ENCODE measurements around the gene KLF13.

The KLF13 gene

DNA sequence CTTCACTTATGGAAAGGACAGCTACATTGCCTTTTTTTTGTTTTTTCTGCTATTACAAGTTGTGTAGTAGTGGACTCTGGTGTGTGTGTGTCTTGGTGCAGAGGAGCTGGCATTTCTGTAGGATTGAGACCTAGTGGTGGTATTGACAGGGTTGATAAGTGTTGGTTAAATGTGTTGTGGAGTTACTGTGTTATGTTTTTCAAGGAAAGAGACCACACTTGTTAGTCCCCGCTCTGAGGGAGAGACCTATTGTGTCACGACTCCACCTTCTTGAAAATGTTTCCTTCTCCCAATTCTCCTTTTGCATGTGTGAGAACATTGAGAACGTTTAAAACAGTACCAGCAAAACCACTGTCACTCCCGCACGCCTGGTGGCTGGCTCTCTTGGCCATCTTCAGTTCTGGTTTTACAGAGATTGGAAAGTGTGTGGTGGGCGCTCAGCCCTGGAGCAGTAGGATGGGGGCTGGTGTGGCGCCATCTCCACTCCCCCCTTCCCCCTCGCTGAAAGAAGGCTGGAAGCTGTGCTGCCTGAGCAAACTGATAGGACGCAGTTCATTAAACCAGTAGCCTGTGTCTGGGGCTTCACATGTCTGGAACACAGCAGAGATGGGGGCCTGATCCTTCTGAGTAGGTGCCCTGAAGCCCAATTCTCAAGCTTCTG lies 5.5 kb downstream of the KLF13 start:
- DNase-seq (ENCODE audit: low read depth in 2 of 2), result no peak

DNA sequence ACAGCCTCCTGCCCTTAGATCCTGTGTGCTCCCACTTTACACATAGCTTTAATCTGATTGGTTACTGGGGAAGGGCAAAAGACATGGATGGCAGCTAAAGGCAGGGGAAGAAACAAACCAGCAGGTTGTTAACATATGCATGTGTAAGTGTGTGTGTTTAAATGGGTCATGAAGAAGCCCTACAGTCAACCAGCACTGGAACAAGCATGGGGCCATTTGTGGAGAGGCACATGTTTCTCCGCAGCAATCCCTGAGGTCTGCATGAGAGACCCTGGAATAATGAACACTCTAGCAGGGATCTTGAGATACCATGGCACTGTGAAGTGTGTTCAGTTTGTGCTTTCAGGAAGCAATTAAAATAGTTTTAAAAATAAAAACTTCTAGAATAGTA lies 6.0 kb downstream of the KLF13 start:
- no peak for DNase-seq (ENCODE audit: low read depth in 2 of 2)

DNA sequence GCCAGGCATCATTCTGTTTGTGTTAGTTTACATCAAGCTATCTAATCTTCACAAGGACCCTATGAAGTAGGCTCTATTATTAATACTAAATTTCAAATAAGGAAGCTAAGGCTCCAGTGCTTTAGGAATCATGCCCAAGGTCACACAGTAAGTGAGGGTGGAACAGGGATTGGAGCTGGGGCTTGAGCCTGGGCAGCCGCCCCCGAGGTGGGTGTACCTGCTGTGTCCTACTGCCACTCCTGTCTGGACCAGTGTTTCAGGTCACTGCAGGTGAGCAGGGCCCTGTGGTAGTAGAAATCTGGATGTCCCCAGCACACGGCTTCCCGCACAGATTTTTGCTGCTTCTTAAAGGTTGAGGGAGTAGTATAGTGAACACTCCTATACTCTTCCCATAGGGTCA lies 6.5 kb downstream of the KLF13 start:
- no peak for DNase-seq (ENCODE audit: low read depth in 2 of 2)

DNA sequence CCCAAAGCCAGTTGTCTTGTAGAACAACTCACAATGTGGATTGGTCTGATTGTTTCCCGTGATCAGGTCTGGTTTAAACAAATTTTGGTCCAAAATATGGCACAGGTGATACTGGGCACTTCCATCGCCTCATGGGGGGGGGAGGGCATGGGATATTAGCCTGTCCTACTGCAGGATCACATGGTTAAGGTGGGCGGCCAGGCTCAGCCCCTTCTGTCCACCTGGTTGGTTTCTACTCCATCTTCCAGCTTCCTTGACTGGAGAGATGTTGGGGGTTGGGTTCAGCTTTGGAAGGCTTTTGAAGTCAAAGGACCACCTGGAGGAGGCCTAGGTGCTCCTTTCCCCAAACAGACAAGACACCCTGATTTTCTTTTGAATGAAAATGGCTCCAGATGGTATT lies 7.2 kb downstream of the KLF13 start:
- DNase-seq (ENCODE audit: low read depth in 2 of 2), result no peak

DNA sequence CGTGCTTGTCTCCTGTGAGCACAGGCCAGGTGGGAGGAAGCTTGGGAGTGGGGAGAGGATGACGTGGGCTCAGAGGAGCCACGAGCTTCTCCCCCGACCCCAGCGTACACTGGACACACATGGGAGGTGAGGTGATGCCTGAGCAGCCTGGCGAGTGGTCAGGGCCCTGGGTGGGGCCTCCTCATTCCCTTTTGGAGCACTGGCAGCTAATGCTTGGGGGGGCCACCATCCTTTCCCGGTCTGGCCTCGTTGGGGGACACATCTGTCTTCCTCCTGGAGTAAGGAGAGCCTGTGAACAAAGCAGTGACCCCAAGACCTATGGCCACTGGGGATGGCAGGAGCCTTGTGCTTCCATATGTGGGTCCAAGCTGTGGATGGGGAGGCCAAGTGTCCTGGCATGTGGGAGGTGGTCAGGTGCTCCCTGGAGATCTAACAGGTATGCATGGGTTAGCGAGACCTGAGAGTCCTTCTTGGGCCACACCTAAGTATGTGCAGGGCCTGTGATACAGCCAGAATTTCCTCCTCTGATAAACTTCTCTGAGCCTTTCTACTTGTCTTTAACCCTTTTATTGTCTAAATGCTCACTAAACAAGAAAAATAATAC lies 9.5 kb downstream of the KLF13 start:
- no peak for DNase-seq (ENCODE audit: low read depth in 2 of 2)

DNA sequence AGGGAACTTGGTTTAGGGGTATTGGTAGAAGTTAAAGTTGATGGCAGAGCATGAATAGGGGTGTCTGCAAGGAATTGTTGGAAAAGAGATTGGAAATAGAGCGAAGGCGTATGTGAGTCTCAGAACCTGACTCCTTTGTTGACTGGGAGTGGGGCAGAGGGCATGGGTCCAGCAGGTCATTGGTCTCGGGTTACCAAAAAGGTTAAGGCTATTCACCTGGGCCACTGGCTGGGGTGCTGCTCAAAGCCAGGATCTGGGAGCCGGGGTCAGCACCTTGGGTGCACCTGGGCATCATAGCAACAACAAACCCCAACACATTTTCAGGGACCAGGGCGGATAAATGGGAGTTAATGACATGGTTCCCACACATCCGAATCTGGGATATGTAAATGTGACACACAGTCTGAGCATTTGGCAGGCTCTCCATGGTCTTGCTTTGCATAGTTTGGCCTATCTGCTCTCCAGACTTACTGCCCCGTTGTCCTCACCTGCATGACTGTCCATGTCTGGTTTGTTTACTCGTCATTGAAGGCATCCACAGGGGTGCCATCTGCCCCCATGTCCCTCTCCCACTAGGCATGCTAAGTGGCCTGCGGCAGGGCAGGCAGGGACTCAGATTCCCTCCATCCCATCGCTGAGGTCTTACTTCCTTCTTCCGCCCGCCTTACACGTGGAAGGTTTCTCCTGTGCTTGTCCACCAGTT lies 10.1 kb downstream of the KLF13 start:
- DNase-seq (ENCODE audit: low read depth in 2 of 2), result no peak

DNA sequence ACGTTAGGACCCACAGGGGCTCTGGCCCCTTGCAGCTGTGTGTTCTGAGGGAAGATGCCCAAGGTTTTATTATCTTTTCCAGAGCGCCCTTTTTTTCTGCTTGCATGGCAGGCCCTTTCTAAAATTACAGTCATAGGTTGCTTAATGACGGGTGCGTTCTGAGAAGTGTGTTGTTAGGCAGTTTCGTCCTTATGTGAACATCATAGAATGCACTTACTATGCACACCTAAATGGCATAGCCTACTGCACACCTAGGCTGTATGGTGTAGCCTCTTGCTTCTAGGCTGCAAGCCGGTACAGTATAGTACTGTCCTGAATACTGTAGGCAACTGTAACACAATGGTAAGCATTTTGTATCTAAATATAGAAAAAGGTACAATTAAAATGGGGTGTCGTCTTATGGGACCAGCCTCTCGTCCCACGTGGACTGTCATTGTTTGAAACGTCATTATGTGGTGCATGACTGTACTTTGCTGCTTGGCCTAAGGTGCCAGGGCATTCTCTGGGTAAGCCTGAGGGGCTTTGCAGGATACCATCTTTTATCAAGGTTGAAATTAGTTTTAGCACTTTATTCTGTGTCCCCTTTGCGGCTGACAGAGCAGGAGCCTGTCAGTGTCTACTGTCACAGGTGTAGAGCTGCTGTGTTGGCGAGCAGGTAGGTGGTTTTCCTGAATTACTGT lies 10.9 kb downstream of the KLF13 start:
- no peak for DNase-seq (ENCODE audit: low read depth in 2 of 2)

DNA sequence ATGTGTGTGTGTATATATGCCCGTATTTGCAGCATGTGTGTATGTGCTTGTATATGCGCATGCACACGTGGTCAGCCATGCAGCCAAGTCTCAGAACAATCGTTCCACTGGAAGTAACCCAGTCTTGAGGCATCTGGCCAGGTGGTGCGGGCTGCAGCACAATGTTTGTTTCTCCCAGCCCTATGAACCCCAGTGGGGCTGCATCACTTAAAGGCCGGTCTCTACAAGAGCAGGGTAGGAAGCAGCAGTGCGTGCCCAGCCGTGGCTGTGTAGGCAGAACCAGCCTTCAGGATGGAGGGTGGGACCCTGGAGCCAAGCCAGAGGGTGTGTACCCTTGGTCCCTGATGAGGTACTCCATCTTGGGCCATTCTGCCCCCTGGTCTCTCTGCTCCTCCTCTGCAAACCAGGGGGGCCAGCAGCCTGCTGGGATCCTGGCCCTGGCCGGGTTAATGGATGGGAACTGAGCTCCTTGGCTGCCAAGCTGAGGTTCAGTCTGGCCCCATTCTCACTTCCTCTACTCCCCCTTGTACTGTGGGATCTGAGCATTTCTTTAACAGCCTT lies 11.8 kb downstream of the KLF13 start:
- no peak for DNase-seq (ENCODE audit: low read depth in 2 of 2)

DNA sequence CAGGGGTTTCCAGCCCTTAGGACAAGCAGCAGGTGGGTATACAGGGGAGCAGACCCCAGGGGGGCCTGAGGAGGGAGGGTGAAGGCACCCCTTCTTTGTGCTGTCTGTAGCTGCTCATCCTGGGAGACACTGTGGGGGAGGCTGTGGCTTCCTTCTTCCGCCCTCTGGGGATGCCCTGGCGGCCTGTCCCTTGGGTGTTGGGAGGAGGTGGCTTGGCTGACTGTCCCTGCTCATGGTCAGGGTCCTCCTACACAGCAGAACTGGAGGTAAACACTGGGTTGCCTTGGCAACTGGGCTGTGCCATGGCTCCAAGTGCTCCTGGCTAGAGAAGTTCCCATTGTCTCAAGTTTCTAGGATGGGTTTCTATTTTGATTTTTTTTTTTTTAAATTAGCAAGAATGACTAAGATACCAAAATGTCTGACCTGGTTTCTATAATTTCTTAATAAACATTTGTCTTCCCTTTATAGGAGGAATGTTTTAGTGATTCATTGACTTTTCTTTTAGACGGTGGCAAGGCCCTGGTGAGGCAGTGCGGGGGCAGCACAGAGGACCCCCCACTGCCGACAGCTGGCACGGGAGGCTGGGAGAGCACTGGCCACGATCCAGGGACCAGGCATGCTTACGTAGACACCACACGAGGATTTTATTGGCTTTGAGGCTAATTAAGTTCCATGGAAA lies 12.4 kb downstream of the KLF13 start:
- DNase-seq (ENCODE audit: low read depth in 2 of 2), result no peak

DNA sequence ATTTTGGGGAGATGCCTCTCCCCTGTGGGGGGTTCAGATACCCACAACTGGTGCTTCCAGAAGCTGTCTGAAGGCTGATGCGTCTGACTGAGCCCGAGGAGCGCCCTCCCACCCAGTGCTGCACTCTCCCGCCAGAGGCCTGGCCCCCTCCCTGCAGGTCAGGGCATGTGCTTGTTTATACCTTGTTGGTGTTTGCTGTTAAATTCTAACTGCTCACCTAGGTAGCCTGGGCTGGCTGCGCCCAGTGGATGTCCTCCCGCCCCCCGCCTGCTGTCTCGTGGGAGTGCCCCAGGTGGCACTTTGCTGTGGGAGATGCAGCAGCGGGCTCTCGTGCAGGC lies 12.9 kb downstream of the KLF13 start:
- no peak for DNase-seq (ENCODE audit: low read depth in 2 of 2)

DNA sequence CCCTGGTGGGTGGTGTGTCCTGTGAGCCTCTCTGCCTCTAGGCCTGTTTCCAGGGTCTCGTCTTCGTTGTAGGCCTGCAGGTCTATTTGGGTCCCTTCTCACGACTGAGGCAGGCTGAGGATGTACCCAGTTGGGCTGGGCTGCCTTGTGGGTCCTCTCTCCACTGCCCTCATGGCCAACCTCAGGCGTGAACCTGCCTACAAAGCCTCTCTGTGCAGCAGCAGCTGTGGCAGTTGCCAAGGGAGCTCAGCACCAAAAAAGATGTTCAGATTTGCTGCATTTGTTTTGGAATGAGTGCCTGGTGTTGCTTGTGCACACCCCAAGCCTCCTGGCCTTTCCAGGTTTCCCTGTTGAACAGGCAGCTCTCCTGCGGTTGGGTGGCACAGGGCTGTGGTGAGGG lies 13.4 kb downstream of the KLF13 start:
- DNase-seq (ENCODE audit: low read depth in 2 of 2), result no peak

DNA sequence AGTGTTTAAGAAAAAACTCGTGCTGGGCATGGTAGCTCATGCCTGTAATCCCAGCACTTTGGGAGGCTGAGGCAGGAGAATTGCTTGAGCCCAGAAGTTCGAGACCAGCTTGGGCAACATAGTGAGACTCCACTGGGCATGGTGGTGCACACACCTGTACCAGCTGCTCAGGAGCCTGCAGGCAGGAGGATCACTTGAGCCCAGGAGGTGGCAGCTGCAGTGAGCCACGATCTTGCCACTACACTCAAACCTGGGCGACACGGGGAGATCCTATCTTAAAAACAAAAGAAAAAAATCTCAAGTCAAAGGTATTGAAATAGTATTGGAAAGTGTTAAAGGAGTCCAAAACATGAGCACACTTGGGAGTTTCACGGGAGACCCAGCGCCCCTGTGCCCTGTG lies 14.0 kb downstream of the KLF13 start:
- no peak for DNase-seq (ENCODE audit: low read depth in 2 of 2)

DNA sequence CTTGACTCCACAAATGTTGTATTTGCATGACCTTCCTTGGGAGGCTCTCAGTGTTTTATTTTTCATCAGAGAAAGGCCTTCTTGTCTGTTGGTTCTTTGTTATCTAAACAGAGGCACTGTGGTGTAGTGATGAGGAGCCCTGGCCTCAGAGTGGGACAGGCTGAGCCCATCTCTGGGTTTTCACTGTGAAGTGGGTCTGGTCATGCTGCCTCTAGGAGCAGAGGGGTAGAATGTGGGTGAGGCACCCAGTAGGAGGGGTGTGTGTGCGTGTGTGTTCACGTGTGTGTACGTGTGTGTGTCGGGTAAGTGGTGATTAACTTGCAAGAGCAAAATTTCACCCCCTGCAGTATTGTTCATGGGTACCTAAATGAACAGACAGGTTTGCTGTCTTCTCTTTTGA lies 14.4 kb downstream of the KLF13 start:
- no peak for DNase-seq (ENCODE audit: low read depth in 2 of 2)

DNA sequence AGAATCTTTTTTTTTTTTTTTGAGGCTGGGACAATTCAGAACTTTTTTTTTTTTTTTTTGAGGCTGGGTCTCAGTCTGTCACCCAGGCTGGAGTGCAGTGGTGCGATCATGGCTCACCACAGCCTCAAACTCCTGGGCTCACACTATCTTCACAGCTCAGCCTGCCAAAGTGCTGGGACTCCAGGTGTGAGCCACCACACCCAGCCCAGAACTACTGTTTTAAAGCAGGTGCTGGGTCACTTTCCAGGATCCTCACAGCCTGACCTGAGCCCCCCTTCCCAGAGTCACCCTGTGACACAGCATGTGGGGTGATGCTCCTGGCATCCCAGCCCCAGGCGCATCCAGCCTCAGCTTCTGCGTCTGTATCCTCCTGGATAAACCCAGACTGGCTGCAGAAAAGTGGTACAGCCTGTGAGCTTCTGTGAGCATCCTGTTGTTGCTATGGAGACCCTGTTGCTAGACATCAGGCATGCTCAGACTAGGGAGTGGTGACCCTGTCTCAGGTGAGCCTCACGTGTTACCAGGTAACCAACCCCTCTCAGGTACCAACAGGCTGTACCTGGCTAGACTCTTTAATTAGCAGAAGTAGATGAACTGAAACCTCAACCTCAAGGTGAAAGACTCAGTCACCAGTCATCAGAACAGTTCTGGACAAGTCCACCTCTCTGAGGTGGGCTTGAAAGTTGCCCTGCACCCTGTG lies 15.0 kb downstream of the KLF13 start:
- DNase-seq (ENCODE audit: low read depth in 2 of 2), result no peak

DNA sequence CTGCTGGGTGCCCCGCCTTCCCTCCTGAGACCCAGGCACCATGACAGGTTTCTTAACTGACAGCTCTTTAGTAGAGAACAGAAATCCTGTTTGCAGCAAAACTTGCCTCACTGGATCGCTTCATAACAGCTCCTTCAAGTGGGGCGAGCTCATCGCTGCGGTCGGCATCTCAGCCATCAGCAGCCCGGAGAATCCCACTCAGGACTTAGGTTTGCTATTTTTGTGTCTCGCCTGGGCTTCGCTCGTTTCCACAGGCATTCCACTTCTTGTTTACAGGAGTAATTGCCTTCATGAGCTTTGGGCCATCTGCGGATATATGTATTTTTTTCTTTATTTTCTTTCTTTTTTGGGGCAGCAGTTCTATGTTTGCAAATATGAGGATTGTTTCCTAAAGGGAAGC lies 15.7 kb downstream of the KLF13 start:
- no peak for DNase-seq (ENCODE audit: low read depth in 2 of 2)

DNA sequence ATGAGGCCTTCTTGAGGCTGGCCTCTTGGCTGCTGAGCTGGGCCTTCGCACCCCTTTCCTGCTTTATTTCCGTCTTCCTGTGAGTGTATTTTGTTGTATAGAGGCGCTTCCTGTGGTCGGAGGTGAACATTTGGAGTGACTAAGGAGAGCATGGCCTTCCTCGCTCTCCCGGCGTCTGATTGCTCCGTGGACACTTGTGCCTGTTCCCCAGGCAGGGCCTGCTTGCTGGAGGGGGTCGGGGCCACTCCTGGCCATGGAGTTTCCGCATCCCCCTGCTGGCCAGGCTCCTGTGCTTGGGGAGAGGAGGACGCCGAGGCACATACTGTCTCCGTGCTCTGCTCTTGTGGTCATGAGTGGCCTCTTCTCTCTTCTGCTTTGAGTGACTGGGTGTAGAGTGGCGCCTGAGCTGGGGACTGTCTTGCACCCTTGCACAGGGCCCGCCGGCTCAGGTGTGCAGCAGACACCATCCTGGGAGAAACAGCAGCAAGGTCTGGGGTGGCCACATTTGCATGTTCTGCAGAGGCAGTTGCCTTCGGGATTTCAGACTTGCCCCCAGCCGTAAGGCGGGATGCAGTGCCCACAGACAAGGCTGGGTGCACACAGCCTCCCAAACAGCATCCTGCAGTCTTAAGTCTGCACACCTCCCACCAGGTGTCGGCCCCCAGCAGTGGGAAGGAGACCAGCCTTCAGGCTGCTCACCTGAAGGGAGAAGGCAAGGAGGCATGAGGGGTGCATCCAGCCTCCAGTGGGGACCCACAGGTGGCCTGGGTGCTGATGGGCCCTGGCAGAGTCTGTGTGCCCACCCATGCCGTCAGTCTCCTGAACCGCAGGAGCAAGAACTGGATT lies 16.4 kb downstream of the KLF13 start:
- DNase-seq (ENCODE audit: low read depth in 2 of 2), result no peak

DNA sequence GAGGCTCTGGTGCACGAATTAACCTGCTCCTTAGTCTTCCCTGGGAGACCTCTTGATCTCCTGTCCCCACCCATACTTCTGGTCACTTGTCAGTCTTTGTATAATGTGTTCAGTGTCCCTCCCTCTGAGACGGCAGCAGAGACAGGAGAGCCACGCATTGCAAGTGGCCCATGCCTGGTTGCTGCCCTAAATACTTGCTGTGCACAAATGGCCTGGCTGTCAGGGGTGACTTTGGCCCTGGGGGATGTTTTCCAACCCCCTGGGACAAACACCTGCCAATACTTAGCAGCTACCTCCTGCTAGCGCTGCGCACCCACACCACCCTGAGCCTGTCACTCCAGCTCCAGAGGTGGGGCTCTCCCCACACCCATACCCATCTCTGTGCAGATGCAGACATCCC lies 17.2 kb downstream of the KLF13 start:
- no peak for DNase-seq (ENCODE audit: low read depth in 2 of 2)

DNA sequence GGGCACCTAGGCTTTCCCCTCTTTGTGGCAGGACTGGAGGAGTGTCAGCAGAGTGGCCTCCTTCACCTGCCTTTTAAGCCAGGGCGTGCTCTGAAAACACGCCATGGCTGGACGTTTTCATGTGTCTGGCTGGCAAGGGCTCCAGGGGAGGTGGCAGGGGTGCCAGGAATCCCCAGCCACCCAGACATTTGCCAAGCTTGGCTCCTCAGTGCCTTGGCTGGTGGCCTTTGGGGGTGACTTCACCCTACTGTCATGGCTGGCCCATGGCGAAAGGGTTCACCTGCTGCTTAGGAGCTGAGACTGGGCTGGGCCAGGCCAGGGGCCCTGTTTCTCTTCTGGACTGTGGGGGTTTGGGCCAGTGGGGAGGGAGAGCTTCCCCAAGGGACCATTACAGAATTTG lies 17.6 kb downstream of the KLF13 start:
- DNase-seq (ENCODE audit: low read depth in 2 of 2), result no peak

DNA sequence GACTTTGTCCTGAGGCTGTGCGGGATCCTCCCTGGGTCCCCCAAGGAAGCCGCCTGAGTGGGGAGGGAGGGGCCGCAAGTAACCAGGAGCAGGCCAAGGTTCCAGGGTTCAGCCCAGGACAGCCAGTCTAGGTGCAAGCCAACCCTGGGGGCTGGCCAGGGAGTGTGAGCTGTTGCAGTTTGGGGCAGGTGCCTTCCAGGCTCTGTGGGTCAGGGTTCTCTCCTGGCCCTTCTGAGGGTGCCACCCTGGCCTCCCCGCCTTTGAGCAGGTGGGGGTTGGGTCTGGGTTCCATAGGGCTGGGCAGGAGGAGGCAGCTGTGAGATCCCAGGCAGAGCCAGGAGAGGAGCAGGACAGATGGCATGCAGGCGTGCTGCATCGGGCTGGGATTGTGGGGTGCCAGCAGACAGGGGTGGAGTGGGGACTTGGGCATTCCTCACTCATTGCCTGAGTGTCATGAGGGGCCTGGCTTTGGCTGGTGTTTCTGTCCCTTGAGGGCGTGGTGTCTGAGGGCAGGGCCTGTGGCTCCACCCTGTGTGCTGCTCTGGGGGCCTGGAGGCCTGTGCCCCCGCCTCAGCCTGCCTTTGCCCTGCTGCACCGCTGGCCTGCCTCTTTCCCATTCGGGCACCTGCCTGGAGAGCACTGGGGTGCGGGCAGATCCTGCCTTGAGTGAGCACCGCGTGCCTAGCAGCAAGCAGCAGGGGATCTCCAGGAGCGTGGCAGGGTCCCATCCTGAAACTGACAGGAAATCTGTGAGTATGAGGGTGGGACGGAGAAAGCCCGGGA lies 18.4 kb downstream of the KLF13 start:
- no peak for DNase-seq (ENCODE audit: low read depth in 2 of 2)
